Stomach smooth muscle (tissue), 2 donors: ENCODE measurements around the gene AP2A2.

Experiments
- H3K27ac ChIP-seq: one replicate; pipeline ENCODE4 v1.7.0; 2013; ENCODE audit warnings: mild to moderate bottlenecking, low read length, inconsistent platforms
- H3K27me3 ChIP-seq, 2 donors: one replicate each; pipeline ENCODE4 v1.7.0; 2013; ENCODE audit warnings: low read length in 2 of 2; ENCODE audit not compliant: insufficient read depth in 2 of 2, control insufficient read depth in 1 of 2
- H3K36me3 ChIP-seq, 2 donors: one replicate each; pipeline ENCODE4 v1.7.0; 2013; ENCODE audit warnings: low read length in 2 of 2; ENCODE audit not compliant: control insufficient read depth in 2 of 2, insufficient read depth in 2 of 2
- H3K4me1 ChIP-seq: one replicate; pipeline ENCODE4 v1.7.0; 2013; ENCODE audit warnings: low read length; ENCODE audit not compliant: control insufficient read depth, insufficient read depth
- H3K4me3 ChIP-seq, 2 donors: one replicate each; pipeline ENCODE4 v1.7.0; 2013; ENCODE audit warnings: low read length in 2 of 2
- H3K9ac ChIP-seq, 2 donors: one replicate each; pipeline ENCODE4 v1.7.0; 2013; ENCODE audit warnings: low read length in 2 of 2, mild to moderate bottlenecking in 1 of 2
- H3K9me3 ChIP-seq, 2 donors: one replicate each; pipeline ENCODE4 v1.7.0; 2013; ENCODE audit warnings: low read length in 2 of 2; ENCODE audit not compliant: control insufficient read depth in 2 of 2
- donor health status: healthy.
- donor health status: Pancreatic carcinoma.

AP2A2 gene

DNA sequence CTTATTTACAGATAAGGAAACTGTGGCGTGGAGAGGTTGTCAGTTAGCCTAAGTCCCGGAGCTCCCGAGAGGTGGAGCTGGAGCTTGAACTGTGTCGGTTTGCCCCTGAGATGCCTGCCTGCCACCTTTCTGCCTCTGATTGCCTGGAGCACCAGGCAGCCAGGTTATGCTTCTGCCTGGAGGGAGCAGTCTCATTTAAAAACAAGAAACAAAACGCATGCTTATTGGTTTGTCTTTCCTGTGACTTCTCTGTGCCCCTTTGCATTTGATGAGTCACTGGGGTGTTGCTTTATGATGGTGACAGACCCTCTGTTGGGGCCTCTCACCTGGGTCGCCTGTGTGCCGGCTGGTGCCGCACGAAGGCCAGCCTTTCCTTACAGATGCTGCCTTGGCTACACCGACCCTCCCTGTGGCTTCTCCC lies 12.2 kb downstream of the AP2A2 start:
- no peak overlapping the region for H3K9ac ChIP-seq
- no peak overlapping the region for H3K27ac ChIP-seq
- peaks cover 10% of the 10 kb centered on the region for H3K4me1 ChIP-seq
- H3K9me3 ChIP-seq: no peaks in the 10 kb centered on the region
- no peak overlapping the region for H3K4me3 ChIP-seq
- H3K27me3 ChIP-seq: no peaks in the 10 kb centered on the region
- no peaks in the 10 kb centered on the region for H3K36me3 ChIP-seq

- peaks cover 8% of the 10 kb centered on the region for H3K4me1 ChIP-seq
- no peaks in the 10 kb centered on the region for H3K36me3 ChIP-seq
- no peak overlapping the region for H3K27ac ChIP-seq
- H3K4me3 ChIP-seq: no peak overlapping the region
- no peaks in the 10 kb centered on the region for H3K27me3 ChIP-seq
- no peaks in the 10 kb centered on the region for H3K9me3 ChIP-seq
- H3K9ac ChIP-seq: no peak overlapping the region
Measured at GRCh38 chr11:940496-941135, 14.9 kb downstream of the AP2A2 start.

- Histone ChIP-seq H3K9me3 (no peaks in the 10 kb centered on the region), H3K27ac (no peak overlapping the region), H3K9ac (no peak overlapping the region), H3K27me3 (no peaks in the 10 kb centered on the region), H3K4me1 (peaks cover 3% of the 10 kb centered on the region), H3K36me3 (no peaks in the 10 kb centered on the region), H3K4me3 (no peak overlapping the region)
Measured at GRCh38 chr11:942823-943222, 17.2 kb downstream of the AP2A2 start.

DNA sequence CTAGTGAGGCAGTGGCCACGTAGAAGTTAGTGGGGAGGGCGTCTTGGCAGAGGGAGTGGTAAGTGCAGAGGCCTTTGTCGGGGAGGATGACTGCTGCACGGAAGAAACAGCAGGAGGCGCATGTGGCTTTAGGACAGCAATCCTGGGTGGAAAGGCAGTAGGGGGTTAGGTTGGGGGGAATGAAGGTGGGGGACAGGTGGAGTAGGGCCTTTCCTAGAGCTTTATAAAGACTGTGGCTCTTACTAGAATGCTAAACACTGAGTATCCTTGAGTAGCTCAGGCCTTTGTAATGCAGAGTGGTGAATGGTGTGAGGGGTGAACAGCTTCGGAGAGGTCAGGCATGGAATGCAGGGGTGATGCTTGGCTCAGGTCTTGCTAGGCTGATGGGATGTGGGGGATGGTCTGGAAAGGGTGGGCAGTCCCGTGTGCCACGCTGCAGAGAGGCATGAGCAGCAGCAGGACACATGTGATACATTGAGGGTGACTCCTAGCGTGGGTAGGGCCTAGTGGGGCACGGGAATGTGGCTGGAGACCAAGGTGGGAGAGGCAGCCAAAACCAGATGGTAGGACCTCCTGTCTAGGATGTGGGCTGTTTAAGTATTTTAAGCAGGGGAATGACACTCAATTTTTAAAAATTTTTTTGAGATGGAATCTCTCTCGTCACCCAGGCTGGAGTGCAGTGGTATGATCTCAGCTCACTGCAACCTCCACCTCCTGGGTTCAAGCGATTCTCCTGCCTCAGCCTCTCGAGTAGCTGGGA lies 19.2 kb downstream of the AP2A2 start:
- H3K27ac ChIP-seq: no peak overlapping the region
- H3K9me3 ChIP-seq: peaks cover 0 to 4% of the 10 kb centered on the region in 2 donors
- H3K9ac ChIP-seq: no peak overlapping the region
- H3K36me3 ChIP-seq: no peaks in the 10 kb centered on the region
- no peak overlapping the region for H3K4me3 ChIP-seq
- no peaks in the 10 kb centered on the region for H3K27me3 ChIP-seq
- H3K4me1 ChIP-seq: no peaks in the 10 kb centered on the region

GRCh38 chr11:945986-946385 lies 20.3 kb downstream of the AP2A2 start:
- no peak overlapping the region for H3K27ac ChIP-seq
- H3K4me3 ChIP-seq: no peak overlapping the region

GRCh38 chr11:947744-948143 lies 22.1 kb downstream of the AP2A2 start:
- H3K36me3 ChIP-seq: no peaks in the 10 kb centered on the region
- H3K27ac ChIP-seq: no peak overlapping the region
- no peaks in the 10 kb centered on the region for H3K27me3 ChIP-seq
- H3K4me1 ChIP-seq: no peaks in the 10 kb centered on the region
- peaks cover 0 to 7% of the 10 kb centered on the region in 2 donors for H3K9me3 ChIP-seq
- H3K4me3 ChIP-seq: no peak overlapping the region
- no peak overlapping the region for H3K9ac ChIP-seq

More at GRCh38 chr11:945986-946385, 20.3 kb downstream of the AP2A2 start:
- H3K36me3 ChIP-seq: no peaks in the 10 kb centered on the region
- H3K9ac ChIP-seq: no peak overlapping the region
- peaks cover 0 to 7% of the 10 kb centered on the region in 2 donors for H3K9me3 ChIP-seq
- no peaks in the 10 kb centered on the region for H3K4me1 ChIP-seq
- H3K27me3 ChIP-seq: no peaks in the 10 kb centered on the region

DNA sequence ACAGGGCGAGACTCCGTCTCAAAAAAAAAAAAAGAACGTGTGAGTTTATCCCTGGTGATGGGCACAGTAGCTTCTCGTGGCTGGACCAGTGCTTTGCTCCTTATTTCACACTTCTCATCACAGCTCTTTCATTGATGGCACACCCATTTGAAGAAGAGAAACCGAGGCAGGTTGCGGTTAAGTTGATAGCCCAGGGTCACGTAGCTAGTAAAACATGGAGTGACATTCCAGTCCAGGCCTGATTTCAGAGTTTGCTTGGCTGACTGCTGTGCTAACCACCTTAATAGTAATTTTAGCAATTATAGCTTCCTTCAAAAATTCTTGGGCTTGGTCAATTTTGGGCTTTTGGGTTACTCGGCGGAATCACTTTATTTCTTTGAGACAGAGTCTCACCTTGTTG lies 25.8 kb downstream of the AP2A2 start:
- H3K9me3 ChIP-seq: peaks cover 0 to 7% of the 10 kb centered on the region in 2 donors
- H3K4me1 ChIP-seq: peaks cover 5% of the 10 kb centered on the region
- no peaks in the 10 kb centered on the region for H3K36me3 ChIP-seq
- H3K27ac ChIP-seq: no peak overlapping the region
- H3K4me3 ChIP-seq: no peak overlapping the region
- no peak overlapping the region for H3K9ac ChIP-seq
- H3K27me3 ChIP-seq: no peaks in the 10 kb centered on the region

DNA sequence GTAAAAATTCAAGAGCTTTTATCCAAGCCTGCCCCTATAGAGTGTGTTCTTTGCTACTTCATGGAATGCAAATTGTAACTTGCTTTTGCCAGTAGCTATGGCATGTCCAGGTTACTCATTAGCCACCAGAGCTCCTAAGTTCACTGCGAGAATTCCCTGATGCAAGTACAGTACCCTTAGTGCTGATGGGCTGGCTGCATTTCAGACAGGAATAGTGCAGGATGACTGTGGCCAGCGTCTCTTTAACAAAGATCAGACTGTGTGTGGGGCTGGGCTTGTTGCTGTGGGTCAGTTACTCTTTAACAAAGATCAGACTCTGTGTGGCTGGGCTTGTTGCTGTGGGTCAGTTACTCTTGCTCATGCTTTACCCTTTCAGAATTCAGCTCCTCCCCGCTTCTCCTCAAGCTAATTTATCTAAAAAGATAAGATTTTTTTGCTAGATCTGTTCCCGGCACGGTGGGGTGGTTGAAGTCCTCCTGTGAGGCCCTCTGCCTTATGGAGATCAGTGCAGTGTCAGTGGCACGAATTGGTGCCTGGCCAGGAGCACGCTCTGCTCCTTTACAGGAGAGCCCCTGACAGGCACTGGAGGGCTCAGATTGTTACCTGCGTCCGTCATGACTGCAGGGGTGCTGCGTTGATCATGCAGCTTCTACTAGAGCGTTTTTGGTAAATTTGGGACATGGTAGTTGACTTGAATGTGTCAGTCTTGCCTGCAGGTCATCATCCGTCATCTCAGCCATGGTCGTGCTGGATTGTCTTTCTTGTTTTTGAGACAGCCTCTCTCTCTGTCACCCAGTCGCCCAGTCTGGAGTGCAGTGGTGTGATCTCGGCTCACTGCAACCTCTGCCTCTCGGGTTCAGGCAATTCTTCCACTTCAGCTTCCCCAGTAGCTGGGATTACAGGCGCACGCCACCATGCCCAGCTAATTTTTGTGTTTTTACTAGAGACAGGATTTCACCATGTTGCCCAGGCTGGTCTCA lies 27.0 kb downstream of the AP2A2 start:
- Histone ChIP-seq H3K36me3 (no peaks in the 10 kb centered on the region), H3K9me3 (peaks cover 0 to 7% of the 10 kb centered on the region in 2 donors), H3K27ac (no peak overlapping the region), H3K27me3 (no peaks in the 10 kb centered on the region), H3K9ac (no peak overlapping the region), H3K4me3 (no peak overlapping the region), H3K4me1 (peaks cover 5% of the 10 kb centered on the region)

GRCh38 chr11:953512-953911 lies 27.8 kb downstream of the AP2A2 start:
- peaks cover 5% of the 10 kb centered on the region for H3K4me1 ChIP-seq

DNA sequence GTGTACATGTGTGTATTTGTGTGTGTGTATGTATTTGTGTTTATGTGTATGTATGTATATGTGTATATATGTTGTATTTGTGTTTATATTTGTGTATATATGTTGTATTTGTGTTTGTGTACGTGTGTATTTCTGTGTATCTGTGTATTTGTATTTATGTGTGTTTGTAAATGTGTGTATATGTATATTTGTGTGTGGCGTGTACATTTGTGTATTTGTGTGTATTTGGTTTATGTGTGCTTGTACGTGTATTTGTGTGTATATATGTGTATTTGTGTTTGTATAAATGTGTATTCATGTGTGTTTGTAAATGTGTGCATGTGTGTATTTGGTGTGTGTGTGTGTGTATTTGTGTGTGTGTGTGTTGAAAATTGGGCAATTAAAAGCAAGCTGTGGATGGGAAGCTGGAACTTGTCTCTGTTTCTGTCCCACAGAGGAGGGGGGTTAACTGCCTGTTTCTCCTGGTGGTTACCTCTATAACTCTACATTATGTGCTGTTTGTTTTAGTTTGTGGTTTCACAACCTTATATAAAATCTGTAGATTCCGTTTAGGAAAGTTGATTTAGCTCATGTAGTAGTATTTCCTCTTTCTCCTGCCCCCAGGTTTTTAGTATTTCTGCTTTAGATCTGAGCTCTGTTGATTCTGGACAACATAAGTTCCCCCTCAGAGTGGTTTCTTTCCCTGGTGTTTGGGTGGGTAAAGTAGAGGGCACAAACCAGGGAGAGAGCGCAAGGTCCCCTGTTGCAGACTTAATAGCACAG lies 28.9 kb downstream of the AP2A2 start:
- Histone ChIP-seq H3K9me3 (peaks cover 0 to 6% of the 10 kb centered on the region in 2 donors), H3K9ac (no peak overlapping the region), H3K4me3 (no peak overlapping the region), H3K36me3 (peaks cover 3 to 4% of the 10 kb centered on the region in 2 donors), H3K27me3 (no peaks in the 10 kb centered on the region), H3K27ac (no peak overlapping the region), H3K4me1 (peaks cover 5% of the 10 kb centered on the region)

More at GRCh38 chr11:953512-953911, 27.8 kb downstream of the AP2A2 start:
- Histone ChIP-seq H3K9ac (no peak overlapping the region), H3K4me3 (no peak overlapping the region), H3K27ac (no peak overlapping the region), H3K9me3 (peaks cover 0 to 7% of the 10 kb centered on the region in 2 donors), H3K27me3 (no peaks in the 10 kb centered on the region), H3K36me3 (peaks cover 0 to 2% of the 10 kb centered on the region in 2 donors)
